Endothelial cell of umbilical vein (primary cell): ENCODE data around the gene SEZ6L2. TPM values are rescaled to one million over a fixed set of nuclear protein-coding genes. Genes with fewer than 3 reads are reported as not detected.
A peak's percentile ranks its signal among the peaks of the same experiment; 100 is the strongest.

Experiments
- BruUV-seq: library from RNA; stranded (reverse); fragments of 400-500 nt; replicated peaks from 2 replicates; lab custom pipeline; 2021; lab: Mats Ljungman, UMichigan
- CTCF ChIA-PET: fragments of 300-600, 350-600 bp; sonication (Branson Sonifier 250); formaldehyde crosslinking; loops from one replicate; lab custom pipeline; 2021; ENCODE audit warnings: antibody characterized with exemption, inconsistent platforms; lab: Charles Lee
- POLR2A ChIA-PET: fragments of 300-600, 350-600 bp; sonication (Branson Sonifier 250); formaldehyde crosslinking; loops from one replicate; lab custom pipeline; 2021; ENCODE audit warnings: antibody characterized with exemption, inconsistent platforms; lab: Charles Lee
- DNase-seq: peaks from one replicate; pipeline ENCODE4 v3.0.0-alpha.2; 2011; ENCODE audit warnings: low read depth, low spot score
- FAIRE-seq: peaks from 2 replicates; lab custom pipeline; 2011; peaks lifted over from hg19 to GRCh38; lab: Jason Lieb, UNC
- H2AFZ ChIP-seq: 2 replicates; pipeline ENCODE4 v1.6.0; 2012; ENCODE audit warnings: low read depth, low read length, control low read depth, inconsistent platforms
- H3K27ac ChIP-seq: 2 replicates; pipeline ENCODE4 v1.5.1; 2011; ENCODE audit warnings: low read depth, mild to moderate bottlenecking, control low read depth, low read length, moderate library complexity; ENCODE audit not compliant: insufficient read depth
- H3K27me3 ChIP-seq, 2 experiments: 2 replicates each; pipeline versions ENCODE4 v1.6.0 to v1.6.1; 2011; ENCODE audit warnings: low read length in 2 of 2, mixed read lengths in 1 of 2; ENCODE audit not compliant: control insufficient read depth in 2 of 2, insufficient read depth in 2 of 2
- H3K36me3 ChIP-seq, 2 experiments: 2 replicates in 1 of 2; 3 replicates in 1 of 2; pipeline ENCODE4 v1.5.1; 2011; ENCODE audit warnings: low read length in 2 of 2, mild to moderate bottlenecking in 1 of 2, moderate library complexity in 1 of 2; ENCODE audit not compliant: control insufficient read depth in 2 of 2, insufficient read depth in 2 of 2; ENCODE audit errors: extremely low read depth in 1 of 2
- H3K4me1 ChIP-seq: 3 replicates; pipeline ENCODE4 v1.5.1; 2011; ENCODE audit warnings: mild to moderate bottlenecking, low read length; ENCODE audit not compliant: control insufficient read depth, insufficient read depth; ENCODE audit errors: extremely low read depth
- H3K4me2 ChIP-seq: 2 replicates; pipeline ENCODE4 v1.6.1; 2011; ENCODE audit warnings: low read length, control low read depth, mixed read lengths; ENCODE audit not compliant: insufficient read depth
- H3K4me3 ChIP-seq, 3 experiments: fragments of 200-600 bp in 1 of 3; sonication (generic), shearing (Covaris generic) in 1 of 3; replicated peaks in 1 of 3; 2 replicates each; pipeline ENCODE4 v1.5.1; 2011 to 2016; ENCODE audit warnings: control low read depth in 3 of 3, low read length in 3 of 3, mild to moderate bottlenecking in 2 of 3, inconsistent platforms in 1 of 3, low read depth in 1 of 3, moderate library complexity in 1 of 3; ENCODE audit not compliant: insufficient read depth in 1 of 3
- H3K79me2 ChIP-seq: 2 replicates; pipeline ENCODE4 v1.6.0; 2012; ENCODE audit warnings: low read length, inconsistent platforms; ENCODE audit not compliant: control insufficient read depth, insufficient read depth
- H3K9ac ChIP-seq: replicated peaks from 2 replicates; pipeline ENCODE3; 2011; ENCODE audit warnings: low read length, control low read depth; ENCODE audit not compliant: insufficient read depth; ENCODE audit errors: extremely low read depth
- H3K9me1 ChIP-seq: replicated peaks from 3 replicates; pipeline ENCODE4 v1.6.0; 2011; ENCODE audit warnings: mild to moderate bottlenecking, low read length; ENCODE audit not compliant: control insufficient read depth, insufficient read depth; ENCODE audit errors: extremely low read depth
- H3K9me3 ChIP-seq: replicated peaks from 2 replicates; pipeline ENCODE4 v1.5.1; 2012; ENCODE audit warnings: low read length, inconsistent platforms; ENCODE audit not compliant: control insufficient read depth, insufficient read depth
- H4K20me1 ChIP-seq: replicated peaks from 2 replicates; pipeline ENCODE3; 2011; ENCODE audit warnings: mild to moderate bottlenecking, low read length; ENCODE audit not compliant: control insufficient read depth, insufficient read depth; ENCODE audit errors: extremely low read depth
- EZH2 ChIP-seq: IDR thresholded peaks from 2 replicates; pipeline ENCODE4 v1.6.1; 2012; ENCODE audit warnings: borderline replicate concordance, low read depth, mild to moderate bottlenecking, moderate library complexity, low read length, inconsistent platforms; ENCODE audit not compliant: severe bottlenecking
- JUN ChIP-seq: IDR thresholded peaks from 2 replicates; pipeline ENCODE4 v1.6.1; 2011; ENCODE audit warnings: borderline replicate concordance, low read depth; ENCODE audit not compliant: insufficient read length, insufficient read depth
- MAX ChIP-seq: IDR thresholded peaks from 2 replicates; pipeline ENCODE4 v1.6.1; 2011; ENCODE audit not compliant: insufficient read depth, insufficient read length
- POLR2A ChIP-seq: IDR thresholded peaks from 2 replicates; pipeline ENCODE4 v1.6.1; 2012; ENCODE audit warnings: low read depth, mild to moderate bottlenecking, control low read depth, low read length
- POLR2AphosphoS5 ChIP-seq: IDR thresholded peaks from 2 replicates; pipeline ENCODE4 v1.6.1; 2012; ENCODE audit warnings: low read depth, mild to moderate bottlenecking, control low read depth, low read length, moderate library complexity; ENCODE audit not compliant: insufficient read depth
- dilution Hi-C: fragments of 300-500 bp; cut with MboI; formaldehyde crosslinking; loops from one replicate; pipeline ENCODE4 v1.15.0; 2019; ENCODE audit warnings: low sequenced_read_pairs; ENCODE audit not compliant: extremely low pct_ligation_motif_present
- intact Hi-C: fragments of 100-400 bp; cut with micrococcal nuclease; formaldehyde crosslinking; loops from one replicate; pipeline ENCODE4 v1.10.0; 2022
- polyA plus RNA-seq, 4 experiments: library from polyadenylated mRNA; depleted of rRNA in 3 of 4; stranded (reverse) in 3 of 4; unstranded in 1 of 4; fragments of >200 nt; gene quantifications; 2 replicates each; pipeline versions ENCODE4 v1.2.1 to v1.2.3, GENCODE V29; 2011 to 2012; ENCODE audit warnings: missing spikeins in 1 of 4
- total RNA-seq: library from RNA; stranded (reverse); gene quantifications from 2 replicates; pipeline ENCODE4 v1.2.3, GENCODE V29; 2021

SEZ6L2 gene
- total and polyA plus RNA-seq, 2 donors (not counting 3 experiments of a cell fraction or from before 2014, with no cell fraction given): 2.4 to 4.5 TPM

DNA sequence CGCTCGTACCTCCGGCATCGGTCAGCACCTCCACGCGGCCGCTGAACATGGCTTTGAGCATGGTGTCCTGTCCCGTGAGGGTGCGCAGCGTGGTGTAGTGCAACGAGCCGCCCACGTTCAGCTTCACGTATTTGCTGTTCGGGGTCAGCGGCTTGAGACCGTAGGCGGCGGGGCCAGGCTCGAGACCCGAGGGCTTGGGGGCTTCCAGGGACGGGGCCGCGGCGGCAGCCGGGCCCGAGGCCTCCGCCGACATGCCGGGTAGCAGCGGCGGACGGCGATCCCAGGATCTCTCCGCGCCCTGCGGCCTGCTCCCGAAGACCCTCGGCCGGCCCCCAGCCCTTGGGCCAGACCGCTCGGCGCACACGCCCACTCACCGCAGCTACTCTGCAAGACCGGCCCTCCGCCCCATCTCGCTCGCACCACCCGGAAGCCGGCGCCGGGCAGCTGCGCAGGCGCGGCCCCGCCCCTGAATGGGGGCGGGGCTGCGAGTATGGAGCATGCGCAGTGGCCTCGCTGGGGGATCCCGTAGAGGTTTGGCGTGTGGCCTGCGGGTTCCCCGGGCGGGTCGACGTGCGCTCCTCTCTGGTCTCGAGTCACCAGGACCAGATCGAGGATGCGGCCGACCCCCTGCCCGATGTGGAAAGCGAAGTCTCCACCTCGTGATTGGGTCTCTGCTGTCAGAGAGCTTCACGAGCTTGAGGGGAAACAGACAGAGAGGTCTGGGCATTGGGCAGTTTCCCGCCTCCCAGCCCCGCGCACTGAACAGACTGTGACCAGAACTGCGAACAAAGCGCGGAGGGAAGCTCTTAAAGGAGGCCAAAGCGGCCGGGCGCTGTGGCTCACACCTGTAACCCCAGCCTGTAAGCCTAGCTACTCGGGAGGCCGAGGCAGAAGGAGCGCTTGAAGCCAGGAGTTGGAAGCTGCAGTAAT lies 26.7 kb upstream of the SEZ6L2 start, which contains the start of gene KCTD13:
TSS of gene KCTD13 (minus strand) at position 446 of the 930 bp plus-strand sequence. CDS start at position 253, 193 bp downstream.
- intact Hi-C loops (loop anchor here (1.0 to 5.0 kb wide), 2 partner anchors 47 to 104 kb away; partner anchors contain the start of genes MVP and TAOK2), dilution Hi-C loops (no loop called here)
- POLR2A ChIA-PET: interaction anchor here (0.7 to 1.3 kb wide), 3 partner anchors 15 to 47 kb away, joined by 3 read pairs; partner anchors contain the start of gene TAOK2
- H3K4me1 ChIP-seq: peaks cover 15% of the 10 kb centered on the region
- TSS peak; percentile 69 for BruUV-seq
- H3K4me3 ChIP-seq: peak within 1 kb of the TSS; percentile 61 to 78 (median 73)
- H3K9ac ChIP-seq: peak within 1 kb of the TSS; percentile 72
- H3K27me3 ChIP-seq: no peaks in the 10 kb centered on the region
- H3K36me3 ChIP-seq: peaks cover 3 to 5% of the 10 kb centered on the region in 2 experiments
- DNase-seq (peak; percentile 91), FAIRE-seq (peak; percentile 80)
- no peaks in the 10 kb centered on the region for H4K20me1 ChIP-seq
- peak within 1 kb of the TSS; percentile 96 for H3K4me2 ChIP-seq
- H3K27ac ChIP-seq: peak within 1 kb of the TSS; percentile 19
- H3K9me3 ChIP-seq: no peaks in the 10 kb centered on the region
- H2AFZ ChIP-seq: peak within 1 kb of the TSS; percentile 74
- CTCF ChIA-PET: interaction anchor here (0.6 to 2.5 kb wide), 16 partner anchors 8 to 226 kb away, joined by 3 to 11 read pairs (median 4); partner anchors contain the start of genes ASPHD1, TAOK2 and TMEM219
- peaks cover 10% of the 10 kb centered on the region for H3K79me2 ChIP-seq
- no peaks in the 10 kb centered on the region for H3K9me1 ChIP-seq
- no peak for TF ChIP-seq MAX
- TF ChIP-seq EZH2: no peak
- TF ChIP-seq POLR2A: peak; percentile 93
- TF ChIP-seq JUN: no peak
- TF ChIP-seq POLR2AphosphoS5: peak; percentile 92
